GM12865 (cell line): Measurements from ENCODE around the gene OR7G2.
"Not testable (repeated sequence)": the region's sequence is repeated elsewhere in the genome, so short reads cannot be mapped to it uniquely, and the experiment has no call there.

Experiments
- DNase-seq: peaks from one replicate; pipeline ENCODE4 v3.0.0; 2010; ENCODE audit warnings: low read depth
- H3K4me3 ChIP-seq: 2 replicates; pipeline ENCODE4 v1.5.1; 2011; ENCODE audit warnings: mild to moderate bottlenecking, low read depth, low read length, control low read depth
- CTCF ChIP-seq: IDR thresholded peaks from 2 replicates; pipeline ENCODE4 v1.5.1; 2011; ENCODE audit warnings: low read length, control low read depth, low read depth, inconsistent platforms; ENCODE audit not compliant: insufficient read depth; ENCODE audit errors: missing control alignments

The OR7G2 gene

GRCh38 chr19:9058905-9059667 is 48.2 kb downstream of the OR7G2 start:
- TF ChIP-seq CTCF, result no peak
- DNase-seq, result no peak
- no peak overlapping the region for H3K4me3 ChIP-seq

DNA sequence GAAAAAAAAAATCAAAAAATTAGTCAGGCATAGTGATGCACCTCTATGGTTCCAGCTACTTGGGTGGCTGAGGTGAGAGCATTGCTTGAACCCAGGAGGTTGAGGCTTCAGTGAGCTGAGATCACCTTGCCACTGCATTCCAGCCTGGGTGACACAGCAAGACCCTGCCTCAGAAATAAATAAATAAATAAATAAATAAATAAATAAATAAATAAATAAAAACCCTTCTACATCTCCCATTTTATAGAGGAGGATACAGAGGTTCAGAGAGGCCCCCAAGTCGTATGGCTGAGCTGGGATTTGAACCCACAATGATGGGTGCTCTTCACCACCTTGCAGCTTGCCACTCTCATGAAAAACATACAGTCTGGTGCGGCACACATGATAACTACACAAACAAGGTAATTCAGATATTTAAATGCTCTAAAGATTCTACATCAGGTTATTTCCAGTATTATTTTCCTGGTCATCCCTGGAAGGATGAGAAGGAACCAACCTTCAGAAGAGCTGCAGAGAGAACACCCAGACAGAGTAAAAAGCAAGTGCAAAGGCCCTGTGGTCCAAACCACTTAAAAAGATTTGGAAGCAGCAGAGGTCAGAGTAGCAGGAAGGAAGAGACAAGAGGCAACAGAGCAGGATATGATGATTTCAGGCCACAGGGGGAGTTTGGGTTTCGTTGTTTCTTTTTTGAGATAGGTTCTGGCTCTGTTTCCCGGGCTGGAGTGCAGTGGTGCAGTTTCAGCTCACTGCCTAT is 49.6 kb downstream of the OR7G2 start:
- H3K4me3 ChIP-seq, result no peak overlapping the region
- no peak for TF ChIP-seq CTCF
- DNase-seq, result no peak

DNA sequence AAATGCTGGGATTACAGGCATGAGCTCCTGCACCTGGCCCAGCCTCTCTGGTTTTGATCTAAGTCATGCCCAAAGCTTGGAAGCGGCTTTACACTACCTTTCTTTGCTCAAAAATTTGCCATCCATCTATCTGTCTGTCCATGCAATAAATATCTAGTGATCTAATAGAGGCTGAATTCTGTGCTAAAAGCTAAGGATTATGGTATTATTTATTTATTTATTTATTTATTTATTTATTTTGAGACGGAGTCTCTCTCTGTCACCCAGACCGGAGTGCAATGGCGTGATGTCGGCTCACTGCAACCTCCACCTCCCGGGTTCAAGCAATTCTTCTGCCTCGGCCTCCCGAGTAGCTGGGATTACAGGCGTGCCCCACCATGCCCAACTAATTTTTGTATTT is 51.1 kb downstream of the OR7G2 start:
- not testable (repeated sequence) for H3K4me3 ChIP-seq, DNase-seq

DNA sequence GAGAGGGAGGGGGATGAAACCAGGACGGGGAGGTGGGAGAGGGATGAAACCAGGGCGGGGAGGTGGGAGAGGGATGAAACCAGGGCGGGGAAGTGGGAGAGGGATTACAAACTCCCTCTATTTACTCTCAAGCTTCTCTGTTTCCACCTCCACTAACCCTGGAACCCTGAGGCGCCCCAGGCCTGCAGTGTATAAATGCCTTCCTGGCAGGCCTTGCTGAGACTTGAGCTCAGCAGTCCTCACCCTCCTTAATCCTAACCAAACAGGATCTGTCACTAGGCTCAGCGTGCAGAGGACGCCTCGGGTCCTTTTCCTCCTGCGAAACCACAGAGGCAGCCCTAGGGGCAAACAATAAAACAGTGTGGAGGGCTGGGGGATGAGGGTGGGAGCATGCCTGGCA is 52.5 kb downstream of the OR7G2 start:
- no peak overlapping the region for H3K4me3 ChIP-seq
- no peak for TF ChIP-seq CTCF
- DNase-seq, result no peak

DNA sequence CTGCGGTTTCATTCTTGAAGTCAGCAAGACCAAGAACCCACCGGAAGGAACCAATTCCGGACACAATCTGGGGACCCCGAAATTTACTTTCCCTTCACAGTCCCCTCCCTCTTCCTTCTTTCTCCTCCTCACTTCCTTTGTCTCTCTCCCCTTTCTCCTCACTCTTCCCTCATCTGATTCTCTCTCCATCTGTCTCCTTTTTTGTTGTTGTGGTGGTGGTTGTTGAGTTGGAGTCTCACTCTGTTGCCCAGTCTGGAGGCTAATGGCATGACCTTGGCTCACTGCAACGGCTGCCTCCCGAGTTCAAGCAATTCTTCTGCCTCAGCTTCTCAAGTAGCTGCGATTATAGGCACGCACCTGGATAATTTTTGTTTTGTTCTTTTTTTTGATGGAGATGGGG is 53.1 kb downstream of the OR7G2 start:
- H3K4me3 ChIP-seq, result no peak overlapping the region
- TF ChIP-seq CTCF, result no peak
- no peak for DNase-seq

DNA sequence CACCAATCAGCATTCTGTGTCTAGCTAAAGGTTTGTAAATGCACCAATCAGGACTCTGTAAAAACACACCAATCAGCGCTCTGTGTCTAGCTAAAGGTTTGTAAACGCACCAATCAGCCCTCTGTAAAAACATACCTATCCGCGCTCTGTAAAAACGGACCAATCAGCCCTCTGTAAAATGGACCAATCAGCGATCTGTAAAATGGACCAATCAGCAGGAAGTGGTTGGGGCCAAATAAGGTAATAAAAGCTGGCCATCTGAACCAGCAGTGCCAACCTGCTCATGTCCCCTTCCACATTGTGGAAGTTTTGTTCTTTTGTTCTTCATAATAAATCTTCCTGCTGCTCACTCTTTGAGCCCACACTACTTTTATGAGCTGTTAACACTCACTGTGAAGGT is 53.6 kb downstream of the OR7G2 start:
- H3K4me3 ChIP-seq, DNase-seq: not testable (repeated sequence)

GRCh38 chr19:9052894-9053293 is 54.4 kb downstream of the OR7G2 start:
- DNase-seq, result no peak
- no peak overlapping the region for H3K4me3 ChIP-seq
- TF ChIP-seq CTCF, result no peak
